OCI-M2 (cell line): ENCODE data around the gene CDKN2C.
"Not testable (repeated sequence)": the region's sequence is repeated elsewhere in the genome, so short reads cannot be mapped to it uniquely, and the experiment has no call there.

Experiments used
- DNase-seq: peaks from one replicate; lab custom pipeline; 2025; ENCODE audit not compliant: unreplicated experiment; lab: John Stamatoyannopoulos, UW

Gene CDKN2C

GRCh38 chr1:50969611-50970508, at the start of gene CDKN2C:
Gene CDKN2C, plus strand, starts transcription at chr1:50970245. Its CDS starts 124 bp downstream, at chr1:50970369.
- peak; percentile 58 for DNase-seq

- no peak for DNase-seq
Measured at GRCh38 chr1:50920409-50920808, 49.6 kb upstream of the CDKN2C start.

DNA sequence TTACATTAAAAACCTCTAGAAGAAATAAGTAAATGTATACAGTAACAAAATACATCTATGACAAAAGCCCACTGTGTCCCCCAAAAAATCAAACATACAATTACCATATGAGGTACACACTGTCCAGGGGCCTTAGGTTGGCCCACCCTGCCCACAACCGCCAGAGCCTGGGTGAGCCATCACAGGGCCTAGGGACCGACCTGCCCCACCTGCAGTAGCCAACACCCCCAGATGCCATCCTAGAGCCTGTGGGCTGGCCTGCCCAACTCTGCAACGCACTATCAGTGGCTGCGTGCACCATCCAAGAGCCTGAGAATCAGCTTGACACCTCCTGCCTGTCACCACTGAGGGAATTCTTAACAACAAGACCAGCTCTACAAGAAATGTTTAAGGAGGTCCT, 49.0 kb upstream of the CDKN2C start:
- no peak for DNase-seq

- DNase-seq: no peak
Measured at GRCh38 chr1:50923564-50923963, 46.5 kb upstream of the CDKN2C start.

DNA sequence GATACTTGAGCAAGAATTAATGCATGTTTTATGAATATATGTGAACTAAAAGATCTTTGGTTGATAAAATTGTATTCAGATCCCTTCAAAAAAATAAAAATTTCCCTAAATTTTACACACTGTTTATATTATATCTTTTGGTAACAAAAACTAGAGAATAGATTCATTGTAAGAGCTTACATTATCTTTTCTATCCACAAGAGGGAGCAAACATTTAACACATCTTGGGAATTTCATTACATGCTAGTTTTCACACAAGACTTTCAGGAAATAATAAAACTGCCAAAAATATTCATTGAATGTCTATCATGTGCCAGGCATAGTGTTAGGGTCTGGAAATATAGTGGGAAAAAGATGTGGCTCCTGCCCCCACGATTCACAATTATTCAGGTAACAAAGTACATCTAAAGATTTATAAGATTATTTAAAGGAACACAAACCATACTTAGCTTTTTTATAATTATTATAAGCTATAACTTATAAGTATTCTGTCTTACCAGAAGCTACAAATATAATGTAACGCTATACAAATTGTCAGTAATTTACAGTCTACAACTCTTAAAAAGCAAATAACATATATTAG, 40.6 kb upstream of the CDKN2C start:
- DNase-seq: no peak

GRCh38 chr1:50930193-50930592, 39.9 kb upstream of the CDKN2C start:
- DNase-seq: no peak

GRCh38 chr1:50930965-50931737, 38.9 kb upstream of the CDKN2C start:
- no peak for DNase-seq

GRCh38 chr1:50932043-50932442, 38.0 kb upstream of the CDKN2C start:
- not testable (repeated sequence) for DNase-seq

- not testable (repeated sequence) for DNase-seq
Measured at GRCh38 chr1:50933770-50934169, 36.3 kb upstream of the CDKN2C start.

DNA sequence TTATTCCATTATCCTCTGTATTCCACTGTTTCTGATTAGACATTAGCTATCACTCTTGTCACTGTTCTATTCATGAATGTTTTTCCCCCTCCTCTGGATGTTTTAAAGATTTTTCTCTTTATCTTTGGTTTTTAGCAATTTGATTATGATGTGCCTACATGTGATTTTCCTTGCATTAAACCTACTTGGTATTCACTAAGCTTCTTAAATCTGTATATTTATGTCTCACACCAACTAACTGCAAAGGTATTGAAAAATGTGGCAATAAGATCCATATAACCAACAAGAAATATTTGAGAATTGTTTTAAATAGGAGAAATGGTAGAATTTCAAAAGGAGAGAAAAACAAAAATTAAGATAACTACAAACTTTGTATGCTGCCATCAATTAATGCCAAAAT, 35.2 kb upstream of the CDKN2C start:
- DNase-seq: no peak

- DNase-seq: not testable (repeated sequence)
Measured at GRCh38 chr1:50935276-50935675, 34.8 kb upstream of the CDKN2C start.

GRCh38 chr1:50936321-50936720, 33.7 kb upstream of the CDKN2C start:
- no peak for DNase-seq

DNA sequence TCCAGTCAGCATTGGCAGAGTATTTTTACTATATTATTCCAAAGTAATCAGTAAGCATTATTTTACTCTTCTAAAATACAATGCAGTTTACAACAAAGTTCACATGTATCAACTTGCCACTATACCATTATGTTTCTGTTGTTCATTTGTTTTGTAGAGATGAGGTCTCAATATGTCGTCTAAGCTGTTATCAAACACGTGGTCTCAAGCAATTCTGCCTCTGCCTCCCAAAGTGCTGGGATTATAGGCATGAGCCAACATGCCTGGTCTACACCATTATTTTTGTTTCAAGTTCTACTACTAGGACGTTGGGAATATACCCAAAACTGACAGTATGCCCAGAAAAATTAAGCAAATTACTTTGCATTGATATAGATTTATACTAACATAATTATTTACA, 29.8 kb upstream of the CDKN2C start:
- no peak for DNase-seq

DNA sequence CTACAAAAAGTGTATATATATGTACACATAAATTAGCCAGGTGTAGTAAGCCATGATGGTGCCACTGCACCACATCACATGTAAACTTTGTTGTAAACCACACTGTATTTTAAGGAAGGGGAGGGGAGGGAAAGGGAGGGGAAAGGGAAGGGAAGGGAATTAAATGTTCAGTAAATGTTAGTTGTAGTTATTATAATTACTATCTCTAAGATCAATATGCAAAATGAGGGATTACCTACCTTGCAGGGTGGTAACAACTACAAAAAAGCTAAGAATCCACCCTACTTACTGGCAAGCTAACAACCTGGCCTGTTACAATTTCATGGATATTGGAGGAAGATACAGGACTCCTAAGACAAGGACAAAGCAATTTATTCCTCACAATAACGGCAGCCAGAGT, 27.7 kb upstream of the CDKN2C start:
- DNase-seq: no peak

DNA sequence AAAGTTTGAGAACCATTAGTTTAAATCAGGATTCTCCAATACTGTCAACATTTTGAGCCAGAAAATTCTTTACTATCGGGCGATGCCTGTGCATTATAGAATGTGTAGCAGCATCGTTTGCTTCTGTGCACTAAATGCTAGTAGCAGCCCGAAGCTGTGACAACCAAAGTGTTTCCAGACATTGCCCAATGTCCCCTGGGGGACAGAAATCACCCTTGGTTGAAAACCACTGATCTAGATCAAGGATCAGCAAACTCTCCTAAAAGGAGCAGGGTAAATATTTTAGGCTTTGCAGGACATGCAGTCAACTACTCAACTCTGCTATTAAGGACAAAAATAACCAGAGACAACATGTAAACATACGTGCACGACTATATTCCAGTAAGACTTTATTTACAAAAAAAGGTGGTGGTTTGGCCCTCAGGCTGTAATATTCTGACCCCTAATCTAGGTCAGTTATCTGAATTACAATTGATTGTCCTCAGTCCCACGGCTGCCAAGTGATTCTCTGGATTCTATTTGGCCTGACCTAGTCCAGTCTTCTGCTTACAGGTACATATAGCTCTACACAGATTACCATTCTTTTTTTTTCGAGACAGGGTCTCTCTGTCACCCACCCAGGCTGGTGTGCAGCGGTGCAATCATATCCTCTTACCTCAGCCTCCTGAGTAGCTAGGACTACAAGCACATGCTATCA, 20.6 kb upstream of the CDKN2C start:
- DNase-seq: no peak

GRCh38 chr1:50950396-50950795, 19.6 kb upstream of the CDKN2C start:
- DNase-seq: no peak

- not testable (repeated sequence) for DNase-seq
Measured at GRCh38 chr1:50952566-50952965, 17.5 kb upstream of the CDKN2C start.

DNA sequence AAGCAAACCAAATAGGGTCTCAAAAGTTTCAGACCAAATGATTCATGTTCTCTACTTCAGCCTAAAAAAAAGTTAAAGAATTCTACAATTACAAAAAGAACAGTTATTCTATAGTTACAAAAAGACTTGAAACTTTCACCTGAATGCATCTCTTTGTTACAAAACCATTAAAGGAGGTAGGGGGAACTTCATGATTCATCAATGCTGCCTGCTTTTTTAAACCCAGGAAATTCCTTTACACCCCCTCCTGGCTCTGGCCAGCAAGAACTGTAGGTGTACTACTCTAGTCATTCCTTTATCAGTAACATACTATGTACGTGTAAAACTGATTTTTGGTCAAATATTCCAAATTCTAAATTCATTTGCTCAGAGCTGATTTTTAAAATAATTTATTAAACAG, 14.9 kb upstream of the CDKN2C start:
- no peak for DNase-seq

GRCh38 chr1:50959303-50959912, 10.6 kb upstream of the CDKN2C start:
- DNase-seq: no peak

DNA sequence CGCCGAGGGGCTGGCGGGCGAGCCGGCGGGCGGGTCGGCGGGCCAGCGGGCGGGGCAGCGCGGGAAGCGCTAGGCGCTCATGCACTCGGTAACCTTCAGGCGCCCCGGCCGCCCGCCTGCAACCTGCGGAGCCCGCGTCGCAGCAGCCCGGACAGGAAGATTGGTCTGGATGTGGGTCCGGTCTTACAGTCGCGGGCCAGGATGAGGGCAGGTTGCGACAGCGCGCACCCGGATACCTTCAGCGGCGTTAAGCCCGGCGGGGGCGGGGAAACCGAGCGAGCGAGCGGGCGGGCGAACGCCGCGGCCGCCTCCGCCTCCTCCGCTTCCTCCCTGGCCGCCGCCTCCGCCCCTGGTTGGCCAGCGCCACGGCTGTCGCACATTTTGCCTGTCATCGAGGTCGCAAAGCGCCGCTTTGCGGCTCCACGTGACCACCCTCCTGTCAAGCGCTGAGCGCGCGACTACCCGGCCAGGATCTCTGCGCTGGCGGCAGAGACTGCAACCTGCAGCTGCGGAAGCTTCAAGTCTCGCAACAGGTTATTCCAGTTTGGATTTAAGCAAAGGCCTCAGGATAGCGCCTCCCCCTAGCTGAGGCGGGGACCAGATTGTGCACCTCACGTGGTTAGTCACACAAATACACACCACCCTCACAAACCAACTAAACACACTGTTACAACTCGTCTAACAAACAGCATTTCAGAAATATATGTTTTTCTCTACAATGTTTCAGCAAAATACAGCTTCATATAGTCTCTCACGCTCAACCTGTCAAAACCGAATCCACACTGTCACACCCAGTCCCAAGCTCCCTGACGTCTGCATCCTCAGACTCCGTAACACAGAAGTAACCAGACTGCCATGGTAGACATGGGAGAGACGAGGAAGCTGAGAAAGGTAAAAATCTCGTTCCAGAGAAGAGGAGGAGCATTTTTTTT, 9.9 kb upstream of the CDKN2C start, which contains the start of gene FAF1:
TSS of gene FAF1 (minus strand) at position 355 of the 932 bp plus-strand sequence. CDS start 456 bp downstream, outside the sequence.
- DNase-seq: peak; percentile 36
